Activated T-helper 1 cell treated with Interleukin-2 at 50 U/mL for 16 hours (primary cell): ENCODE data around the gene FZD8.
"Not testable (repeated sequence)": the region's sequence is repeated elsewhere in the genome, so short reads cannot be mapped to it uniquely, and the experiment has no call there.

Experiments
- DNase-seq: peaks from one replicate; pipeline ENCODE4 v3.0.0-alpha.2; 2020; ENCODE audit warnings: low read depth

FZD8 gene

GRCh38 chr10:35642035-35642792, at the start of gene FZD8:
Gene FZD8 (minus strand): TSS chr10:35642296. CDS start chr10:35641429, 867 bp downstream.
- DNase-seq = peak; percentile 49

GRCh38 chr10:35691522-35692236, 49.6 kb upstream of the FZD8 start:
- no peak for DNase-seq

GRCh38 chr10:35690534-35690933, 48.4 kb upstream of the FZD8 start:
- DNase-seq = no peak

- DNase-seq = not testable (repeated sequence)
These were observed 43.8 kb upstream of the FZD8 start for GRCh38 chr10:35685858-35686257.

- no peak for DNase-seq
These were observed 43.3 kb upstream of the FZD8 start for GRCh38 chr10:35685402-35685801.

GRCh38 chr10:35684586-35684985, 42.5 kb upstream of the FZD8 start:
- no peak for DNase-seq

GRCh38 chr10:35675846-35676245, 33.8 kb upstream of the FZD8 start:
- no peak for DNase-seq

- DNase-seq = no peak
These were observed 32.7 kb upstream of the FZD8 start for GRCh38 chr10:35674843-35675242.

GRCh38 chr10:35668865-35669650, 27.0 kb upstream of the FZD8 start:
- DNase-seq = no peak

- no peak for DNase-seq
These were observed 25.9 kb upstream of the FZD8 start for GRCh38 chr10:35667971-35668370.

GRCh38 chr10:35667270-35667889, 25.3 kb upstream of the FZD8 start:
- no peak for DNase-seq

GRCh38 chr10:35661236-35661635, 19.1 kb upstream of the FZD8 start:
- no peak for DNase-seq

- DNase-seq = no peak
These were observed 17.4 kb upstream of the FZD8 start for GRCh38 chr10:35659456-35659855.

GRCh38 chr10:35657621-35658020, 15.5 kb upstream of the FZD8 start:
- no peak for DNase-seq

GRCh38 chr10:35652824-35653223, 10.7 kb upstream of the FZD8 start:
- DNase-seq = no peak

GRCh38 chr10:35650894-35651293, 8.8 kb upstream of the FZD8 start:
- DNase-seq = no peak

GRCh38 chr10:35644050-35644950, 2.2 kb upstream of the FZD8 start:
- DNase-seq = no peak

- no peak for DNase-seq
These were observed 1.3 kb upstream of the FZD8 start for GRCh38 chr10:35643151-35644049.

- no peak for DNase-seq
These were observed 658 bp upstream of the FZD8 start for GRCh38 chr10:35642793-35643114.

- DNase-seq = no peak
These were observed 441 bp downstream of the FZD8 start for GRCh38 chr10:35641676-35642034.
